Activated CD8-positive, alpha-beta memory T cell treated with anti-CD3 and anti-CD28 coated beads for 36 hours (primary cell): ENCODE data around the gene NPIPA7. TPM values are rescaled to one million over a fixed set of nuclear protein-coding genes. Genes with fewer than 3 reads are reported as not detected.
"Not testable (repeated sequence)": the region's sequence is repeated elsewhere in the genome, so short reads cannot be mapped to it uniquely, and the experiment has no call there.

Experiments
- CTCF ChIA-PET: fragments of 350-600 bp; sonication (Branson Sonifier 250); formaldehyde crosslinking; loops from one replicate; lab custom pipeline; 2021; ENCODE audit warnings: antibody characterized with exemption; lab: Charles Lee
- POLR2A ChIA-PET: fragments of 350-600 bp; sonication (Branson Sonifier 250); formaldehyde crosslinking; loops from one replicate; lab custom pipeline; 2021; ENCODE audit warnings: antibody characterized with exemption; lab: Charles Lee
- total RNA-seq, 2 experiments: library from RNA; stranded (reverse); gene quantifications; one replicate each; pipeline ENCODE4 v1.2.3, GENCODE V29; 2021

NPIPA7 gene
- 1 to 10 TPM; 6.9 to 7.3 TPM for total RNA-seq

GRCh38 chr16:16378840-16379239 is at the start of gene NPIPA7:
TSS of gene NPIPA7 (plus strand) at chr16:16379140. CDS start at chr16:16379245, 105 bp downstream.
- POLR2A ChIA-PET, CTCF ChIA-PET: not testable (repeated sequence)

- CTCF ChIA-PET, POLR2A ChIA-PET: not testable (repeated sequence)
Measured at GRCh38 chr16:16331466-16331865, 47.5 kb upstream of the NPIPA7 start.

GRCh38 chr16:16357556-16357955 is 21.4 kb upstream of the NPIPA7 start:
- CTCF ChIA-PET, POLR2A ChIA-PET: not testable (repeated sequence)

- POLR2A ChIA-PET, CTCF ChIA-PET: not testable (repeated sequence)
Measured at GRCh38 chr16:16358539-16359240, 20.2 kb upstream of the NPIPA7 start.

GRCh38 chr16:16363595-16363994 is 15.3 kb upstream of the NPIPA7 start:
- CTCF ChIA-PET, POLR2A ChIA-PET: not testable (repeated sequence)

GRCh38 chr16:16364100-16364499 is 14.8 kb upstream of the NPIPA7 start:
- CTCF ChIA-PET, POLR2A ChIA-PET: not testable (repeated sequence)

- POLR2A ChIA-PET, CTCF ChIA-PET: not testable (repeated sequence)
Measured at GRCh38 chr16:16364701-16365100, 14.2 kb upstream of the NPIPA7 start.

GRCh38 chr16:16365319-16365718 is 13.6 kb upstream of the NPIPA7 start:
- POLR2A ChIA-PET, CTCF ChIA-PET: not testable (repeated sequence)

GRCh38 chr16:16365851-16366250 is 13.1 kb upstream of the NPIPA7 start:
- CTCF ChIA-PET, POLR2A ChIA-PET: not testable (repeated sequence)

GRCh38 chr16:16366552-16367284 is 12.2 kb upstream of the NPIPA7 start:
- CTCF ChIA-PET, POLR2A ChIA-PET: not testable (repeated sequence)

- POLR2A ChIA-PET: not testable (repeated sequence)
Measured at GRCh38 chr16:16367285-16367628, 11.7 kb upstream of the NPIPA7 start.

GRCh38 chr16:16369081-16369856 is 9.7 kb upstream of the NPIPA7 start:
- CTCF ChIA-PET, POLR2A ChIA-PET: not testable (repeated sequence)

More at GRCh38 chr16:16367285-16367628, 11.7 kb upstream of the NPIPA7 start:
- CTCF ChIA-PET: not testable (repeated sequence)

GRCh38 chr16:16371136-16371735 is 7.7 kb upstream of the NPIPA7 start:
- POLR2A ChIA-PET: not testable (repeated sequence)

GRCh38 chr16:16374192-16374591 is 4.7 kb upstream of the NPIPA7 start:
- CTCF ChIA-PET, POLR2A ChIA-PET: not testable (repeated sequence)

More at GRCh38 chr16:16371136-16371735, 7.7 kb upstream of the NPIPA7 start:
- CTCF ChIA-PET: not testable (repeated sequence)

- CTCF ChIA-PET, POLR2A ChIA-PET: not testable (repeated sequence)
Measured at GRCh38 chr16:16399685-16400084, 20.7 kb downstream of the NPIPA7 start.

GRCh38 chr16:16402333-16402732 is 23.4 kb downstream of the NPIPA7 start:
- CTCF ChIA-PET, POLR2A ChIA-PET: not testable (repeated sequence)

GRCh38 chr16:16404283-16404682 is 25.3 kb downstream of the NPIPA7 start:
- CTCF ChIA-PET, POLR2A ChIA-PET: not testable (repeated sequence)

GRCh38 chr16:16405421-16405820 is 26.5 kb downstream of the NPIPA7 start:
- POLR2A ChIA-PET, CTCF ChIA-PET: not testable (repeated sequence)

GRCh38 chr16:16408430-16408829 is 29.5 kb downstream of the NPIPA7 start:
- CTCF ChIA-PET, POLR2A ChIA-PET: not testable (repeated sequence)

GRCh38 chr16:16413773-16414172 is 34.8 kb downstream of the NPIPA7 start:
- CTCF ChIA-PET, POLR2A ChIA-PET: not testable (repeated sequence)
